Measurements from ENCODE around the gene MAP3K4.
"Not testable (repeated sequence)": the region's sequence is repeated elsewhere in the genome, so short reads cannot be mapped to it uniquely, and the experiment has no call there.

MAP3K4 gene

GRCh38 chr6:160971171-160971570, 20.4 kb upstream of the MAP3K4 start:
- no peak for DNase-seq

GRCh38 chr6:160972111-160972510, 19.5 kb upstream of the MAP3K4 start:
- DNase-seq, result no peak

- not testable (repeated sequence) for DNase-seq
Observed at GRCh38 chr6:160972594-160972993, 19.0 kb upstream of the MAP3K4 start.

GRCh38 chr6:160973311-160974250, 18.0 kb upstream of the MAP3K4 start:
- no peak for DNase-seq

GRCh38 chr6:160974304-160974771, 17.2 kb upstream of the MAP3K4 start:
- no peak for DNase-seq

GRCh38 chr6:160975162-160975561, 16.4 kb upstream of the MAP3K4 start:
- no peak for DNase-seq

- not testable (repeated sequence) for DNase-seq
Observed at GRCh38 chr6:160975961-160976360, 15.6 kb upstream of the MAP3K4 start.

- no peak for DNase-seq
Observed at GRCh38 chr6:160978141-160978901, 13.2 kb upstream of the MAP3K4 start.

- DNase-seq, result no peak
Observed at GRCh38 chr6:160979061-160979708, 12.4 kb upstream of the MAP3K4 start.

- not testable (repeated sequence) for DNase-seq
Observed at GRCh38 chr6:160983377-160983948, 8.1 kb upstream of the MAP3K4 start.

GRCh38 chr6:160986851-160987250, 4.7 kb upstream of the MAP3K4 start:
- DNase-seq, result no peak

GRCh38 chr6:160987265-160987664, 4.3 kb upstream of the MAP3K4 start:
- no peak for DNase-seq

GRCh38 chr6:160990847-160991405, 643 bp upstream of the MAP3K4 start:
- DNase-seq, result no peak

GRCh38 chr6:160992061-160992979, 751 bp downstream of the MAP3K4 start:
- DNase-seq, result peak; percentile 82

- no peak for DNase-seq
Observed at GRCh38 chr6:160992980-160993314, 1.4 kb downstream of the MAP3K4 start.

- peak; percentile 88 for DNase-seq
Observed at GRCh38 chr6:160995271-160995670, 3.7 kb downstream of the MAP3K4 start.

GRCh38 chr6:160996131-160996601, 4.6 kb downstream of the MAP3K4 start:
- peak; percentile 38 for DNase-seq

GRCh38 chr6:160998217-160998616, 6.6 kb downstream of the MAP3K4 start:
- DNase-seq, result no peak

GRCh38 chr6:160998766-160999165, 7.2 kb downstream of the MAP3K4 start:
- no peak for DNase-seq

- no peak for DNase-seq
Observed at GRCh38 chr6:160999516-160999915, 7.9 kb downstream of the MAP3K4 start.

GRCh38 chr6:161000632-161001031, 9.1 kb downstream of the MAP3K4 start:
- DNase-seq, result no peak

All from NCI-H1105 treated with DMSO at 0.1 percent for 48 hours (cell line).